ENCODE results near the gene PMPCB.
"Not testable (repeated sequence)": the region's sequence is repeated elsewhere in the genome, so short reads cannot be mapped to it uniquely, and the experiment has no call there.

The PMPCB gene

GRCh38 chr7:103296901-103297836 is at the start of gene PMPCB:
Gene PMPCB (plus strand): TSS chr7:103297435. CDS start chr7:103297460, 25 bp downstream.
- DNase-seq (ENCODE audit: low read depth in 2 of 2): peak; percentile 92 to 93

GRCh38 chr7:103253699-103254506 is 43.3 kb upstream of the PMPCB start:
- not testable (repeated sequence) for DNase-seq (ENCODE audit: low read depth in 2 of 2)

- DNase-seq (ENCODE audit: low read depth in 2 of 2): not testable (repeated sequence)
Observed at GRCh38 chr7:103264054-103264453, 33.2 kb upstream of the PMPCB start.

GRCh38 chr7:103266229-103266628 is 31.0 kb upstream of the PMPCB start:
- not testable (repeated sequence) for DNase-seq (ENCODE audit: low read depth in 2 of 2)

GRCh38 chr7:103273374-103273773 is 23.9 kb upstream of the PMPCB start:
- DNase-seq (ENCODE audit: low read depth in 2 of 2): not testable (repeated sequence)

- not testable (repeated sequence) for DNase-seq (ENCODE audit: low read depth in 2 of 2)
Observed at GRCh38 chr7:103274867-103275266, 22.4 kb upstream of the PMPCB start.

- not testable (repeated sequence) for DNase-seq (ENCODE audit: low read depth in 2 of 2)
Observed at GRCh38 chr7:103278195-103278594, 19.0 kb upstream of the PMPCB start.

GRCh38 chr7:103279636-103279962 is 17.6 kb upstream of the PMPCB start:
- DNase-seq (ENCODE audit: low read depth in 2 of 2): not testable (repeated sequence)

GRCh38 chr7:103279963-103280802 is 17.1 kb upstream of the PMPCB start:
- DNase-seq (ENCODE audit: low read depth in 2 of 2): peak; percentile 79

GRCh38 chr7:103280803-103281155 is 16.5 kb upstream of the PMPCB start:
- DNase-seq (ENCODE audit: low read depth in 2 of 2): not testable (repeated sequence)

- DNase-seq (ENCODE audit: low read depth in 2 of 2): not testable (repeated sequence)
Observed at GRCh38 chr7:103282802-103283427, 14.3 kb upstream of the PMPCB start.

- no peak for DNase-seq (ENCODE audit: low read depth in 2 of 2)
Observed at GRCh38 chr7:103292122-103292521, 5.1 kb upstream of the PMPCB start.

GRCh38 chr7:103293526-103293925 is 3.7 kb upstream of the PMPCB start:
- DNase-seq (ENCODE audit: low read depth in 2 of 2): no peak

- DNase-seq (ENCODE audit: low read depth in 2 of 2): no peak
Observed at GRCh38 chr7:103297837-103298179, 573 bp downstream of the PMPCB start.

- no peak for DNase-seq (ENCODE audit: low read depth in 2 of 2)
Observed at GRCh38 chr7:103299660-103300059, 2.4 kb downstream of the PMPCB start.

GRCh38 chr7:103301441-103301840 is 4.2 kb downstream of the PMPCB start:
- DNase-seq (ENCODE audit: low read depth in 2 of 2): no peak

- DNase-seq (ENCODE audit: low read depth in 2 of 2): no peak
Observed at GRCh38 chr7:103307503-103308231, 10.4 kb downstream of the PMPCB start.

GRCh38 chr7:103314852-103315251 is 17.6 kb downstream of the PMPCB start:
- DNase-seq (ENCODE audit: low read depth in 2 of 2): no peak

GRCh38 chr7:103316380-103316941 is 19.2 kb downstream of the PMPCB start:
- no peak for DNase-seq (ENCODE audit: low read depth in 2 of 2)

- no peak for DNase-seq (ENCODE audit: low read depth in 2 of 2)
Observed at GRCh38 chr7:103317009-103317408, 19.8 kb downstream of the PMPCB start.

Measured in stimulated activated CD8-positive, alpha-beta memory T cell treated with anti-CD3 and anti-CD28 coated beads, Interleukin-2, amount 100 ng/mL, for 1 hour (primary cell).